ENCODE results near the gene PARP11. TPM values are rescaled to one million over a fixed set of nuclear protein-coding genes. Genes with fewer than 3 reads are reported as not detected.

Gene PARP11
- total RNA-seq, 4 donors from 2014 or later = 0.99 to 3.4 (median 2.7) TPM

- H3K27ac ChIP-seq = no peak overlapping the region
- 75 to 89% methylated on average over 4 of the region's 4 CpGs for WGBS, 2 donors
- no peaks in the 10 kb centered on the region for H3K27me3 ChIP-seq
- no peaks in the 10 kb centered on the region for H3K9me3 ChIP-seq
- intact Hi-C loops (cut with DNase I) = no loop called here
- no peak overlapping the region for H3K4me3 ChIP-seq
- no peaks in the 10 kb centered on the region for H3K4me1 ChIP-seq
- peaks cover 0 to 18% (median 0%) of the 10 kb centered on the region in 3 donors for H3K36me3 ChIP-seq
- DNase-seq = no peak
- TF ChIP-seq POLR2A (IDR thresholded peaks at IDR 0.05) (no peak), CTCF (IDR thresholded peaks at IDR 0.05) (no peak)
Observed at GRCh38 chr12:3815094-3815766, 58.0 kb downstream of the PARP11 start.

GRCh38 chr12:3810540-3810939 lies 62.7 kb downstream of the PARP11 start:
- no peaks in the 10 kb centered on the region for H3K9me3 ChIP-seq
- no peak for DNase-seq
- H3K4me1 ChIP-seq = no peaks in the 10 kb centered on the region
- H3K36me3 ChIP-seq = peaks cover 0 to 16% (median 0%) of the 10 kb centered on the region in 3 donors
- H3K27ac ChIP-seq = no peak overlapping the region
- intact Hi-C loops (cut with DNase I) = no loop called here
- no peak overlapping the region for H3K4me3 ChIP-seq
- no peaks in the 10 kb centered on the region for H3K27me3 ChIP-seq
- no peak for TF ChIP-seq POLR2A (IDR thresholded peaks at IDR 0.05)
- TF ChIP-seq CTCF (IDR thresholded peaks at IDR 0.05) = no peak

- 90 to 94% methylated on average over 5 of the region's 5 CpGs for WGBS, 2 donors
- DNase-seq = no peak
- intact Hi-C loops (cut with DNase I) = no loop called here
Observed at GRCh38 chr12:3810016-3810370, 63.2 kb downstream of the PARP11 start.

GRCh38 chr12:3809357-3810015 lies 63.7 kb downstream of the PARP11 start:
- intact Hi-C loops (cut with DNase I) = no loop called here
- WGBS, 2 donors = 82 to 89% methylated on average over 6 of the region's 6 CpGs
- no peaks in the 10 kb centered on the region for H3K27me3 ChIP-seq
- no peak for DNase-seq
- H3K27ac ChIP-seq = no peak overlapping the region
- no peak overlapping the region for H3K4me3 ChIP-seq
- no peaks in the 10 kb centered on the region for H3K9me3 ChIP-seq
- no peaks in the 10 kb centered on the region for H3K4me1 ChIP-seq
- no peak for TF ChIP-seq CTCF (IDR thresholded peaks at IDR 0.05)
- TF ChIP-seq POLR2A (IDR thresholded peaks at IDR 0.05) = no peak
- peaks cover 0 to 16% (median 0%) of the 10 kb centered on the region in 3 donors for H3K36me3 ChIP-seq

More at GRCh38 chr12:3810016-3810370, 63.2 kb downstream of the PARP11 start:
- TF ChIP-seq CTCF (IDR thresholded peaks at IDR 0.05) = no peak
- no peak for TF ChIP-seq POLR2A (IDR thresholded peaks at IDR 0.05)
- Histone ChIP-seq H3K27ac (no peak overlapping the region), H3K27me3 (no peaks in the 10 kb centered on the region), H3K4me3 (no peak overlapping the region), H3K4me1 (no peaks in the 10 kb centered on the region), H3K36me3 (peaks cover 0 to 16% (median 0%) of the 10 kb centered on the region in 3 donors), H3K9me3 (no peaks in the 10 kb centered on the region)

- Histone ChIP-seq H3K4me1 (no peaks in the 10 kb centered on the region), H3K9me3 (no peaks in the 10 kb centered on the region), H3K4me3 (no peak overlapping the region), H3K27ac (no peak overlapping the region), H3K36me3 (peaks cover 0 to 13% (median 0%) of the 10 kb centered on the region in 3 donors), H3K27me3 (no peaks in the 10 kb centered on the region)
- no peak for DNase-seq
- no peak for TF ChIP-seq CTCF (IDR thresholded peaks at IDR 0.05)
- TF ChIP-seq POLR2A (IDR thresholded peaks at IDR 0.05) = no peak
- 75 to 100% methylated on average over 1 of the region's 1 CpG for WGBS, 2 donors
- intact Hi-C loops (cut with DNase I) = no loop called here
Observed at GRCh38 chr12:3805077-3805476, 68.1 kb downstream of the PARP11 start.

Data from esophagus squamous epithelium (tissue), 5 donors.